8988T (cell line): ENCODE results near the gene FRMPD4.
"Not testable (repeated sequence)": the region's sequence is repeated elsewhere in the genome, so short reads cannot be mapped to it uniquely, and the experiment has no call there.

ENCODE experiments used
- DNase-seq: peaks from one replicate; pipeline ENCODE4 v3.0.0; 2011

FRMPD4 gene

GRCh38 chrX:12138361-12139313 lies at the start of gene FRMPD4:
Gene FRMPD4, plus strand, starts transcription at chrX:12138473. Its CDS starts 499 bp downstream, at chrX:12138972.
- DNase-seq: no peak

GRCh38 chrX:12089740-12090139 lies 48.5 kb upstream of the FRMPD4 start:
- no peak for DNase-seq

- no peak for DNase-seq
Observed at GRCh38 chrX:12113321-12113720, 25.0 kb upstream of the FRMPD4 start.

- no peak for DNase-seq
Observed at GRCh38 chrX:12115377-12115776, 22.9 kb upstream of the FRMPD4 start.

- DNase-seq: no peak
Observed at GRCh38 chrX:12118134-12118533, 20.1 kb upstream of the FRMPD4 start.

GRCh38 chrX:12128017-12128416 lies 10.3 kb upstream of the FRMPD4 start:
- no peak for DNase-seq

- no peak for DNase-seq
Observed at GRCh38 chrX:12137951-12138360, 317 bp upstream of the FRMPD4 start.

- DNase-seq: no peak
Observed at GRCh38 chrX:12139934-12140611, 1.8 kb downstream of the FRMPD4 start.

- DNase-seq: no peak
Observed at GRCh38 chrX:12141511-12141910, 3.2 kb downstream of the FRMPD4 start.

- no peak for DNase-seq
Observed at GRCh38 chrX:12142661-12143060, 4.4 kb downstream of the FRMPD4 start.

- DNase-seq: no peak
Observed at GRCh38 chrX:12145402-12145801, 7.1 kb downstream of the FRMPD4 start.

GRCh38 chrX:12149670-12150407 lies 11.6 kb downstream of the FRMPD4 start:
- no peak for DNase-seq

GRCh38 chrX:12153317-12153716 lies 15.0 kb downstream of the FRMPD4 start:
- no peak for DNase-seq

GRCh38 chrX:12153741-12154140 lies 15.5 kb downstream of the FRMPD4 start:
- DNase-seq: no peak

GRCh38 chrX:12159799-12160198 lies 21.5 kb downstream of the FRMPD4 start:
- no peak for DNase-seq

GRCh38 chrX:12162420-12162819 lies 24.1 kb downstream of the FRMPD4 start:
- DNase-seq: no peak

- not testable (repeated sequence) for DNase-seq
Observed at GRCh38 chrX:12164180-12164579, 25.9 kb downstream of the FRMPD4 start.

- no peak for DNase-seq
Observed at GRCh38 chrX:12170755-12171154, 32.5 kb downstream of the FRMPD4 start.

GRCh38 chrX:12174358-12174757 lies 36.1 kb downstream of the FRMPD4 start:
- no peak for DNase-seq

- DNase-seq: no peak
Observed at GRCh38 chrX:12197030-12197429, 58.8 kb downstream of the FRMPD4 start.

- DNase-seq: no peak
Observed at GRCh38 chrX:12206413-12206812, 68.1 kb downstream of the FRMPD4 start.

GRCh38 chrX:12210196-12210815 lies 72.0 kb downstream of the FRMPD4 start:
- no peak for DNase-seq

GRCh38 chrX:12210971-12211370 lies 72.7 kb downstream of the FRMPD4 start:
- no peak for DNase-seq
